ENCODE measurements around the gene ATP8A2. TPM values are rescaled to one million over a fixed set of nuclear protein-coding genes. Genes with fewer than 3 reads are reported as not detected.

Gene ATP8A2
- total RNA-seq, 2 experiments from 2014 or later = not detected

- no peak overlapping the region for H2AFZ ChIP-seq (ENCODE audit: low read length)
- H3K4me1 ChIP-seq (ENCODE audit: insufficient read depth, low read length, poor library complexity, severe bottlenecking) = no peaks in the 10 kb centered on the region
- CTCF ChIA-PET (ENCODE audit: unreplicated experiment) = no interaction called here
- intact Hi-C loops (cut with micrococcal nuclease; ENCODE audit: unreplicated experiment) = no loop called here
- TF ChIP-seq EZH2phosphoT487 (IDR thresholded peaks at IDR 0.05; ENCODE audit: borderline replicate concordance, low read depth, low read length) (no peak), CTCF (conservative IDR thresholded peaks at IDR 0.05; ENCODE audit: low read length) (no peak)
- no peaks in the 10 kb centered on the region for H3K9me3 ChIP-seq (ENCODE audit: low read length)
- no peak overlapping the region for H3K4me3 ChIP-seq (ENCODE audit: low read depth, low read length, poor library complexity, severe bottlenecking)
- H3K79me2 ChIP-seq (ENCODE audit: insufficient read depth, low read depth, low read length) = no peaks in the 10 kb centered on the region
- H3K4me2 ChIP-seq (ENCODE audit: low read length) = no peak overlapping the region
- no peaks in the 10 kb centered on the region for H4K20me1 ChIP-seq (ENCODE audit: insufficient read depth, low read length)
- no peak overlapping the region for H3K27ac ChIP-seq (ENCODE audit: low read depth, low read length, poor library complexity, severe bottlenecking)
- H3K9me2 ChIP-seq (ENCODE audit: insufficient read depth, low read length) = no peaks in the 10 kb centered on the region
- no peaks in the 10 kb centered on the region for H3K36me3 ChIP-seq (ENCODE audit: insufficient read depth, low read length)
- BruUV-seq (replicated peaks) = no TSS peak
- no peak for DNase-seq (ENCODE audit: low spot score)
- POLR2A ChIA-PET = no interaction called here
Measured at GRCh38 chr13:25684491-25684890, 312.7 kb downstream of the ATP8A2 start.

GRCh38 chr13:25686831-25687470 is 315.2 kb downstream of the ATP8A2 start:
- DNase-seq (ENCODE audit: low spot score) = no peak
- no peaks in the 10 kb centered on the region for H3K9me3 ChIP-seq (ENCODE audit: low read length)

More at GRCh38 chr13:25686831-25687470, 315.2 kb downstream of the ATP8A2 start:
- Histone ChIP-seq H3K4me1 (ENCODE audit: insufficient read depth, low read length, poor library complexity, severe bottlenecking) (no peaks in the 10 kb centered on the region), H3K27ac (ENCODE audit: low read depth, low read length, poor library complexity, severe bottlenecking) (no peak overlapping the region), H3K79me2 (ENCODE audit: insufficient read depth, low read depth, low read length) (no peaks in the 10 kb centered on the region), H3K4me3 (ENCODE audit: low read depth, low read length, poor library complexity, severe bottlenecking) (no peak overlapping the region), H3K4me2 (ENCODE audit: low read length) (no peak overlapping the region), H3K36me3 (ENCODE audit: insufficient read depth, low read length) (no peaks in the 10 kb centered on the region), H4K20me1 (ENCODE audit: insufficient read depth, low read length) (no peaks in the 10 kb centered on the region), H2AFZ (ENCODE audit: low read length) (no peak overlapping the region), H3K9me2 (ENCODE audit: insufficient read depth, low read length) (no peaks in the 10 kb centered on the region)
- no TSS peak for BruUV-seq (replicated peaks)
- CTCF ChIA-PET (ENCODE audit: unreplicated experiment) = no interaction called here
- POLR2A ChIA-PET = no interaction called here
- TF ChIP-seq CTCF (conservative IDR thresholded peaks at IDR 0.05; ENCODE audit: low read length) (no peak), EZH2phosphoT487 (IDR thresholded peaks at IDR 0.05; ENCODE audit: borderline replicate concordance, low read depth, low read length) (no peak)
- intact Hi-C loops (cut with micrococcal nuclease; ENCODE audit: unreplicated experiment) = no loop called here

Data from OCI-LY7 (cell line).